NCI-H2227 (cell line): Measurements from ENCODE around the gene GDF10.

Source experiments
- DNase-seq: peaks from one replicate; lab custom pipeline; 2025; ENCODE audit not compliant: unreplicated experiment; lab: John Stamatoyannopoulos, UW

The GDF10 gene

DNA sequence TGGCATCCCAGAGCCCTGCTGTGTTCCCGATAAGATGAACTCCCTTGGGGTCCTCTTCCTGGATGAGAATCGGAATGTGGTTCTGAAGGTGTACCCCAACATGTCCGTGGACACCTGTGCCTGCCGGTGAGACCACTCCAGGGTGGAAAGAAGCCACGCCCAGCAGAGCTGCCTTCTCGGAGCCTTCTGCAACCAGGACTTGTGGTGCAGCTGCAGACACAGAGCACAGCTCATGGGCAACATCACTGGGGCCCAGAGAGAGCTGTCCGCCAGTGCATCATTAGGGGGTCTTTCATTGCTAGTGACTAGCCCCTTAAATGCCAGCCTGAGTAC, 12.6 kb downstream of the GDF10 start:
- DNase-seq = no peak

DNA sequence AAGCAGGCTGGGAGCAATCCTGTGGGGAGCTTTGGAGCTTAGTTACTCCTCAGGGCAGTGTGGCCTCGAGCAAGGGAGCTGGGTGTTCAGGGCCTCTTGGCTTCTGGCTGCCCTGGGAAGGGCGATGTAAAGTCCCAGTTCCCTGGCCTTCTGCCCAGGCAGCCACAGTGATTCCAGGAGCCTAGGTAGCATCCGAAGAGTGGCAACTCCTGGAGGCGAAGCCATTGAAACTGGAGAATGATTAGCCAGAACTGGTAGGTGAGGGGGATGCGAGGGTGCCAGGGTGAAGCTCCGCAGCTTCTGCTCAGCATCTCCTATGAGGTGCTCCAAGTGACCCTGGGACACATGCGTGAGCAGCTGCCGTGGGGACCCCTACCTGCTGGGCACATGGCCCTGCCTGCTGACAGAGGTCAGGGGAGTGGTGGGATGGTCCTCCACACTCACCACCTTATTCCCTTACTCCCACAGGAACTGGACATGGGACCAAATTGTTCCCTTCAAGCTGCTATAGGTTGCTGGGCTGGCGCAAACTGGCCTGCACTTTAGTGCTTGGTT, 14.5 kb downstream of the GDF10 start:
- no peak for DNase-seq

DNA sequence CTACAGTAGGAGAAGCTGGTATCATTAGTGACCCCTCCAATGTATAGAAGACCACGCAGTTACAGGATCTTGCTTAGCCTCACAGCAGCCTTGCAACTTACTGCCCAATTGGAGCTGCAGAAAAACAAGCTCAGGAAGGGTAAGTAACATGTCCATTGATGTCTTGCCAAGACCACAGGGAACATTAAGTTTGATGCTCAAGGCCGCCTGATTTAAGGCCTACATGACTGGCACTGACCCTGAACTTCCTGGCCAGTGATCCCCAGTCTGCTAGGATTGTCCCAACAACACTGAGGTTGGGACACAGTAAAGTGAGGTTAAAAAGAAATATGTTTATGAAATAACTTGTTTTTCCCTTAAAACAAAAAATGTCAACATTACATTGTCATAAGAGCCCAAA, 15.4 kb downstream of the GDF10 start:
- no peak for DNase-seq

DNA sequence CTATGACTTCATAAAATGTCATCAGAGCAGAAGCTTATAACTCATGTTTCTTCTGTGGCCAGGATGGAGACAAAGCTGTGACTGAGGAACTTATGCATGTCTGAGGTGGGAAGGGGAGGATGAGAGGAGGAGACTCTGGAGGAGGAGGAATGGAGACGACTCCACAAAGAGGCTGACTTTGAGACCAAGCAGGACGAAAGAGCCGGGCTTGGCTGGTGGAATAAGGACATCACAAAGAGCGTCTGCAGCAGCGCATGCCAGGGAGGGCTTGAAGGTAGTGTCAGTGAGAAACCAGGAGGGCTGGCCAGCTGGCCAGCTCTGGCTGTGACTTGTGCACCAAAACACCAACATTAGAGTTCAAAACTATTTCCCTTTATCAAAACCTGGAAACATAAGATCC, 16.1 kb downstream of the GDF10 start:
- DNase-seq = no peak

DNA sequence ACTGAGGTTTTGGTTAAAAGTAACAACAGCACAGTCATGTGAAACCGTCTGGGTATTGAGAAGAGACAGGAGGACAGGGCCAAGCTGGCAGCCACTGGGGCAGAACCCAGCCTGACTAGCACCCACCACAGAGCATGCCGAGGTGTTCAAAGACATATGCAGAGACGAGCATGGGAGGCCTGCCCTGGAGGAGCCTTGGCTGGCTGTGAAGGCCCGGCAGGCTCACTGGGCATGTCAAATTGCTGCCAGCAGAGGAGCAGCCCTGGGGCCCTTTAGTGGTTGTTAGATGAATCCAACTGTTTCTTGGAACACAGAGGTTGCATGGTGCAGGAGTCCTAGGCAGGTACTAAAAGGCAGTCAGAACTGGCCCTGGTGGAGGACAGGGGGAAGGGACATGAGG, 17.3 kb downstream of the GDF10 start:
- DNase-seq = no peak

DNA sequence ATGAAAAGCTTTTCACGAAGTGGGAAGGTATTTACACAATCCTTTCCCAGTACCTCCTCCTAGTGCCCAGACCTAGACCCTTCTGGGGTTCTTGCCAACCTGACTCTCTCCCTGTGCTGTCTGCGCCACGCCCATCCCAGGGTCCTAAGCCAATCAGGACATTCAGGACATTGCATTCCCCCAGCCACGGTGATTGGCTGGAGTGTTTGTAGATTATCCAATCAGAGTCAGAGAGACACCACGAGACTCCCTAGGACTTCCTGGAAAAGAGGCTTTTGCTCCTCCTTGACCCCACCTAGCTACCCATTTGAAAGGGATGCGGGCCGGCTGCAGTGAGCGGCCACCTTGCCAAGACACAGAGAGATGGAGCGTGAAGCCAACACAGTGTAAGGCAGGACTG, 18.7 kb downstream of the GDF10 start:
- DNase-seq = no peak

DNA sequence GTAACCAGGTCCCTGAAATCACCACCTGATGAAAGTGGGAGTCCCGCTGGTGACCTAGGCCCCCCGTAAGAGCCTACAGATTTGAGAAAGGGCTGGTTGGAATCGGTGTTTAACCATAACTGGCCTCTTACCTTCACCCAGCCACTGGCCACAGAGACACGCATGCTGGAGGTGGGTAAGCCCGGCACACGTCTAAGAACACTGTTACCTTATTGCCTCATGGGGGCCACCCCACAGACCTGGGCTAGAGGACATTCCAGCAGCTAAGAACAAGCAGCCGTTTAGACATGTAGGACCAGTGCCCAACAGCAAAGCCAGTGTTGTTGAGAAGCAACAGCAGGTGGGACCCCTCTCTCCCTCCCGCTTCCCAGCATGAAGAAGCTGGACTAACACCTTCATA, 19.8 kb downstream of the GDF10 start:
- no peak for DNase-seq

DNA sequence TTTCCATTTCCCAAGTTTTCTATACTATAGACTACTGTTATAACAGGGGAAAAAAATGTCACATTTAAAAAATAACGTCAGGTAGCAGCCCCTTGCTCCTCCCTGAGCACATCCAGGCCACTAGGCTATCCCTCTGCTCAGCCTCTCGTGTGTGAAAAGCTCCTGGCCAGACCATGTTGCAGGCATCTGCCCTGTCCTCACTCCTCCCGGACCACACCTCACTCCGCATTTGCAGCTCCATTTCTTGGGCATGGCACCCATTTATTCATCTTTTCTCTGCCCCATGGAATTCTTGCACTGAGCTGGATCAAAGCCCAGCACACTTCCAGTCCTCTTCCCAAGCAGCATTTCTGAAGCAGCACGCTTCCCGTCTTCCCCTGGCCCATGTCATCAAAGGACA, 20.8 kb downstream of the GDF10 start:
- DNase-seq = no peak

DNA sequence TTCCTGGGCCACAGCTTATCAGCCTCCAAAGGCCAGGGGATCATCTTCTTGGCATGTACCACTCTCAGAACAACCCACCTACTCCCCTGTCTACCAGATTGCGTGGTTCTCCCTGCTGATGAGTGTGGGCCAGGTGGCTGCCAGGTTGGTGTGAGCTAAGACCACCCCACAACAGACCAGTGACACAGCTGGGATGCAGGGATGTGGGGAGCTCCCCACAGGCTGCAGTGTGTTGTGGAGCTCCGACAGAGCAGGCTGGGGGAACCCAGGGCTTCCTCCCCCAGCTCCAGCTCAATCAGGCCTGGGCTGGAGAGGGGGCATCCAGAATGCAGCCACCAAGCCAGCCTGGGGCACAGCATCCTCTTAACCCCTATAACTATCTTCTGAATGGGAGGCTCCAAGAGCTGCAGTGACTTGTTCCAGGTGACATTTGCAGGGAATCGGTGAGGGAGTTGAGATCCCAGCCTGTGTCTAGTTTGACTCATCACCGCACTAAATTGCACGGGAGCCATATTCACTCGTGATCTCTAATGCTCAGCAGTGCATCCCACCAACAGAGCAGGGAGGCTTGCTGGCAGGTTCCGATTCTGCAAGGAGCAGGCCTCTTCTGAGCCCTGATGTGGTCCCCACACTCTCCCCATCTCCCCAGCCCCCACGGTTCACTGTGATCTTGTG, 21.7 kb downstream of the GDF10 start:
- no peak for DNase-seq

DNA sequence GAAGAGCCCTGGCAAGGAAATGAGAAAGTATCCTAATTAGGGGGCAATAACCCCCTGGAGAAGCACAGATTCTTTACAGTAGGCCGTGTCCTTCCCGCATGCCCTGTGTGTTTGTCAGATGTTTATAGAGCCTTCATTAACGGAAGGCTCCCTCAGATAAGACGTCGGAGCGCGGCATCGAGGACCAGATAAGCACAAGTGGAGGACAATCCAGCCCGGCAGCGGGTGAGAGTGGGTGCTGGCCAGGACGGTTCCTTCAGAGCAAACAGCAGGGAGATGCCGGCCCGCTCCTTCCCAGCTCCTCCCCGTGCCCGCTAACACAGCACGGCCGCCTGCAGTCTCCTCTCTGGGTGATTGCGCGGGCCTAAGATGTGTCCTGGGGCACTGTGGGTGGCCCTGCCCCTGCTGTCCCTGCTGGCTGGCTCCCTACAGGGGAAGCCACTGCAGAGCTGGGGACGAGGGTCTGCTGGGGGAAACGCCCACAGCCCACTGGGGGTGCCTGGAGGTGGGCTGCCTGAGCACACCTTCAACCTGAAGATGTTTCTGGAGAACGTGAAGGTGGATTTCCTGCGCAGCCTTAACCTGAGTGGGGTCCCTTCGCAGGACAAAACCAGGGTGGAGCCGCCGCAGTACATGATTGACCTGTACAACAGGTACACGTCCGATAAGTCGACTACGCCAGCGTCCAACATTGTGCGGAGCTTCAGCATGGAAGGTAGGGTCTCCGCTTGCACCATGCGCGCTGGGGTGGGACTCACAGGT, 22.5 kb downstream of the GDF10 start, which contains the start of gene GDF2:
GDF2 (plus strand) TSS at position 155 of the 762 bp plus-strand sequence; CDS start at position 370, 215 bp downstream.
- DNase-seq = no peak

DNA sequence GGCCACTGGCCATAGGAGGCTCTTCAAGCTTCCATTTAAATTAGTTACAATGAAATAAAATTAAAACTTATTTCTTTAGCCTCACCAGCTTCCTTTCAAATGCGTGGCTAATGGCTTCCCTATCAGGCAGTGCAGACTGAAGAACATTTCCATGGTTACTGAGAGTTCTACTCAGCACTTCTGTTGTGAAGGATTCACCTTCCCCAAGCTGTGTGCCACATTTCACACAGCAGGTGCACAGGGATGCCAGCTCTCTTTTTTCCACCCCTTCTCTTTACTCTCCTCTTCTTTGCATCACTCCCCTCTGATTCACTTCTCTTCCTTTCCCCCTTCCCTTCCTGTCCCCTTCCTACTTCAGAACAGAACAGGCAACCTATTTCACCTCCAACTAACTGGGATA, 23.1 kb downstream of the GDF10 start:
- DNase-seq = no peak

DNA sequence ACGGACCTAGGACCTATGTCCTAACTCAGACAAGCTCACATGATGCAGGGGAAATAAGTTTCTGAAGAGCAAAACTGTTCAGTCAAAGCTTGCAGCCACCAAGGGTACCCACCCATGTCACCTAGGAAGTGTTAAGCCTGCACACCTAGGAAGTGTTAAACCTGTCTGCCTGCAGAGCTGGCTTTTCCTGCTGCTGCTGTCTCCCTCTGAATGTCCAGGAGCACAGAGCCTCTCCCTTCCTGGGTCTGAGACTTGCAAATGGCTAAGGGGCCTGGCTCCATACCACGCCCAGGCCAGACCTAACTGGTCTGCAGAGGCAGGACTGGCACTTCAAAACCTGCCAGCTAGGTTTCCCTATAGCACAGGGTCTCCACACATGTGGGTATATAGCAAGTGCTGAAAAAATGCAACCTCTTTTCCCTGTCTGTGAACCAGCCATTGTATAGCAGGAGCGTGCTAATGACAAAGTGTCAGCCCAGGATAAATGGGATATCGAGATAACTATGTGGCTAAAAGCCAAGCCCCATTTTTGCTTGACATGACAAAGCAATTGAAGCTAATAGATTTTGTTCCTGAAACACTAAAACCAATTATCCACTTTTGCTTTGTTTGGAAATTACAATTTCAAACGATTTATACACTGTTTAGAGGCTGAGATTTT, 23.8 kb downstream of the GDF10 start:
- DNase-seq = no peak

DNA sequence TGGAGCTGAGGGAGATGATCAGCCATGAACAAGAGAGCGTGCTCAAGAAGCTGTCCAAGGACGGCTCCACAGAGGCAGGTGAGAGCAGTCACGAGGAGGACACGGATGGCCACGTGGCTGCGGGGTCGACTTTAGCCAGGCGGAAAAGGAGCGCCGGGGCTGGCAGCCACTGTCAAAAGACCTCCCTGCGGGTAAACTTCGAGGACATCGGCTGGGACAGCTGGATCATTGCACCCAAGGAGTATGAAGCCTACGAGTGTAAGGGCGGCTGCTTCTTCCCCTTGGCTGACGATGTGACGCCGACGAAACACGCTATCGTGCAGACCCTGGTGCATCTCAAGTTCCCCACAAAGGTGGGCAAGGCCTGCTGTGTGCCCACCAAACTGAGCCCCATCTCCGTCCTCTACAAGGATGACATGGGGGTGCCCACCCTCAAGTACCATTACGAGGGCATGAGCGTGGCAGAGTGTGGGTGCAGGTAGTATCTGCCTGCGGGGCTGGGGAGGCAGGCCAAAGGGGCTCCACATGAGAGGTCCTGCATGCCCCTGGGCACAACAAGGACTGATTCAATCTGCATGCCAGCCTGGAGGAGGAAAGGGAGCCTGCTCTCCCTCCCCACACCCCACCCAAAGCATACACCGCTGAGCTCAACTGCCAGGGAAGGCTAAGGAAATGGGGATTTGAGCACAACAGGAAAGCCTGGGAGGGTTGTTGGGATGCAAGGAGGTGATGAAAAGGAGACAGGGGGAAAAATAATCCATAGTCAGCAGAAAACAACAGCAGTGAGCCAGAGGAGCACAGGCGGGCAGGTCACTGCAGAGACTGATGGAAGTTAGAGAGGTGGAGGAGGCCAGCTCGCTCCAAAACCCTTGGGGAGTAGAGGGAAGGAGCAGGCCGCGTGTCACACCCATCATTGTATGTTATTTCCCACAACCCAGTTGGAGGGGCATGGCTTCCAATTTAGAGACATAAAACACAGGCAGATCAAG, 25.6 kb downstream of the GDF10 start:
- DNase-seq = no peak

DNA sequence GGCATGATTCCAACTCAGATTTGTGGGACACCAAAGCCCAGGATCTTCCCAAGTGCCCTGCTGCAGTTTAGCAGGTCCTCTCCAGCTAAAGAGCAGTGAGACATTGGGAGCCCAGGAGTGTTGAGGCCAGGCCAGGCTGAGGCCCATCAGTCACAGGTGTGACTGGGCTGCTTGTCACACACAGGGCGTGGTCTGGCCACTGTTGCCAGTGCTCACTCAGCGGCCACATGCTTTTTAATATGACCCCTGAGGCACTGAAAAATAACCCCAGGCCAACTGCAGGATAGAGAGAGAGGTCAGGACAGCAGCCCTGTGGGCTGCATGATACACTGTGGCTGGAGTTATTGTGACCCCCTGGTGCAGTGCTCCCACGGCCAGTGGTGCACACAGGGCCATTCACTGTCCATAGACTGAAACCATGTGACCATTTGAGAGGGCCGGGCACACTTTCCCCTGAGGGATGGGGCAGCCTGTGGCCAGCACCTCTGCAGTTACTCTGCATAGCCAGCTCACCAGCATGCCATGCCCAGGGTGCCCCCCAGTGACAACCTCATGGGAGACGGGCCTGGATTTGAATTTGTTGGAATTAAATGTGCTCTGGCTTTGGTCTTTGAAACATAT, 26.4 kb downstream of the GDF10 start:
- DNase-seq = no peak

DNA sequence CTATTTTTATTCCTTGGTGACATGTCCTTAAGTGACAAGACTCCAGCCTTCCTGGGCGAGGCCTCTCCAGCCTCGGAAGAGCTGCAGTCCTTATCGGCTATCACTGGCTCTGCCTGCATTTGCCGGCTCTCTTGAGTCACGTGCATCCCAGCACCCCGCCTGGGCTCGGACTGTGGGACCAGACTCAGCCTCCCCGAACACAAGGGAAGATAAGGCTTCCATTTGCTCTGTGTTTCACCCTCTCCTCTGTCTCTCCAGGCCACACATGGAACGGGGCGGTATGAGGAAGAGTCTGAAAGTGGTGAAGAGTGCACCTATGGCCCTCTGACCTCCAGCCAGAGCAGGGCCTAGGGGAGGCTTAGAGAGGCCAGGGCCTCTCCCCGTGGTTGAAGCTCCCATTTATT, 26.9 kb downstream of the GDF10 start:
- no peak for DNase-seq

DNA sequence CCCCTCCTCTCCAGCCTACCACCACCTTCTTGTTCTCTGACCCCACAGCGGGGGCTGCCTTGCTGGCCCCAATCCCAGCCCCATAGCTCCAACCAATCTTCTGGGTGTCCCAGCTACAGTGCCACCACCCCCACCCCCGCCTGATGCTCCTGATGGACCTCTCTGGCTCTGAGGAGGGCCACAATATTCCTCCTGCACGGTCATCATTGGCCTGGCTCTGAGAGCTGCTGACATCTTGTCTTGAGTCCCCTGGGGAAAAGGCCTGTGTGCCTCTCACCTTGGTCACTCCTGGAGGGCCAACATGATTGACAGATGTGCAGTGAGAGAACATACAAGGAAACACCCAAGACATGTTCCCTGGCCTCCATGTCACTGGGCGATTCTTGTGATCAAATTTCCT, 29.9 kb downstream of the GDF10 start:
- no peak for DNase-seq

DNA sequence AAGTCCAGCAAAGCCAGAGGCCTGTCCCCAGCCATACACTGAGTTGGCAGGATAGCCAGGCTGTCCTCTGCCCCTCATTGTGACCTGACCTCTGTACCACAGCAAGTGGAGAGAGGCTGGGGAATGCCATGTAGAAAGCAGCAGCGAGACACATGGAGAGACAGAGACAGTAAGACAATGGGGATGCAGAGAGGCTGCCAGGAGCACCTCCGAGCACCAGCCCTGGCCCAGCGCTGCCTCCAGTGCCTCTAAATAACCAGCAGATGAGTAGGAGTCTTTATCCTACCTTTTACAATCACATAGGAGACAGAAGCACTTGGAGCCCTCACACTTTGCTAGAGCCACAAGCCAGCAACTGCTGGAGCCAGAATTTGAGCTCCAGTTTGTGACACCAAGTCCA, 30.4 kb downstream of the GDF10 start:
- no peak for DNase-seq

DNA sequence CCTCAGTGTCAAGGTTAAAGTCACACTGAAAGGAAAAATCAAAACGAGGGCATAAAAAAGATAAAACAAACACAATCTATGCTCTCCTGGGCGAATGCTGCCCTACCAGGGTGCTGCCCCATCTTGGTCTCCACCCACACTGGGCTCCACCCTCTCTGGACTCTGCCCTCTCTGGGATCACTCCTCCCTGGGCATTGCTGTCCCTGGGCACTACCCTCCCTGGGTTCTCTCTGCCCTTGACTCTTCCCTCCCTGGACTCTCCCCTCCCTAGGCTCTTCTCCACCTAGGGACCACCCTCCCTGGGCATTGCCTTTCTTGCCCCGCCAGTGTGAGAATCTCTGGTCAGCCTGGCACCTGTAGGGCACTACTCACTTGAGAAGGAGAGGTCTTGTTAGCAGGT, 30.8 kb downstream of the GDF10 start:
- DNase-seq = no peak

DNA sequence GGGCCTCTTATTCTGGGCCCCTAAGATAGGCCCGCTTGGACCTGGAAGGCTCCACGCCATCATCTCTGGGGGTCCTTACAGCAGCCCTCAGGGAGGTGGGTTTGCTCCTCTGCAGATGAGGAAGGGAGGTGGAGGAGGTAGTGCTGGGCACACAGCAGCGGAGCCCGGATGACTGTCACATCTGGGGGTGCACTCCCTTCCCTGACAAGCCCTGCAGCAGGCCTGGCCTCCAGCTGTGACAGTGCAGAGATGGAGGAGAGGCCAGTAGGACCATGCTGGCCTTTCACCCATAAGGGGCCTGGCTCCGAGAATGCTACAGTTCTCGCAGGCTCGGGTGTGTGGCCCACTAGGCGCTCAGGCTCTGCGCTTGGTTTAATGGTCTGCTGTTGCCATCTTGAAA, 31.5 kb downstream of the GDF10 start:
- no peak for DNase-seq

DNA sequence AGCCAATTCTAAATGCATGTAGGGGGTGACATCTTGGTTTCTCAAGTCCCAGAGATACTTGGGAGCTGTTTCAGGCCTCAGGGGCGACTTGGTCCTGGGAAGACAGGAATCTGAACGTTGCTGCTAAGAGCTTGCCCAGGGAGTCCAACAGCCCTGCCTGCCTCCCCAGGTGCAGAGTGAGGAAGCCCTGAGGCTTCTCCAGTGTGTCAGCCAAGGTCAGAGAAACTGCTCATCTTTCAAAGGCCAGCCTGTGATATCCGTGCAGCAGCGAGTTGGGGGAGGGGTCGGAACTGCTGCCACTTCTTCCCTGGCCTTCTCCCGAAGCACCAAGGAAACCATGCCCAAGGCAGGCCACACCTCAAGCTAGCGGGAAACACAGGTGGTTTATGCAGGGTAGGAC, 32.0 kb downstream of the GDF10 start:
- DNase-seq = no peak
